A673 (cell line): ENCODE measurements around the gene E2F3. TPM values are rescaled to one million over a fixed set of nuclear protein-coding genes. Genes with fewer than 3 reads are reported as not detected.

Experiments used
- BruUV-seq: library from RNA; stranded (reverse); fragments of 400-500 nt; replicated peaks from 2 replicates; lab custom pipeline; 2021; lab: Mats Ljungman, UMichigan
- CTCF ChIA-PET: fragments of 300-600 bp; sonication (Branson Sonifier 250); formaldehyde crosslinking; loops from one replicate; lab custom pipeline; 2022; ENCODE audit warnings: antibody characterized with exemption; lab: Charles Lee
- POLR2A ChIA-PET: fragments of 300-600 bp; sonication (Branson Sonifier 250); formaldehyde crosslinking; loops from one replicate; lab custom pipeline; 2022; ENCODE audit warnings: antibody characterized with exemption; ENCODE audit not compliant: low non-redundant PET; lab: Charles Lee
- DNase-seq: peaks from one replicate; pipeline ENCODE4 v3.0.0-alpha.2; 2015; ENCODE audit warnings: low spot score
- H3K27ac ChIP-seq: fragments of 200-600 bp; sonication (generic); 2 replicates; pipeline ENCODE4 v1.5.1; 2016; ENCODE audit warnings: mixed run types, low read depth, mild to moderate bottlenecking, mixed read lengths, antibody characterized with exemption, low read length; ENCODE audit not compliant: poor library complexity, severe bottlenecking
- H3K27me3 ChIP-seq: fragments of 200-600 bp; sonication (generic); replicated peaks from 2 replicates; pipeline ENCODE4 v1.6.1; 2017; ENCODE audit warnings: mixed run types, low read depth, mild to moderate bottlenecking, mixed read lengths, antibody characterized with exemption, low read length; ENCODE audit not compliant: insufficient read depth, poor library complexity
- H3K36me3 ChIP-seq: fragments of 200-600 bp; sonication (generic); 2 replicates; pipeline ENCODE4 v1.6.1; 2016; ENCODE audit warnings: mixed run types, mild to moderate bottlenecking, mixed read lengths, antibody characterized with exemption, low read length; ENCODE audit not compliant: insufficient read depth, poor library complexity, severe bottlenecking
- H3K4me1 ChIP-seq: fragments of 200-600 bp; sonication (generic); 2 replicates; pipeline ENCODE4 v1.6.1; 2017; ENCODE audit warnings: mixed run types, mild to moderate bottlenecking, mixed read lengths, antibody characterized with exemption, low read length; ENCODE audit not compliant: insufficient read depth, poor library complexity, severe bottlenecking
- H3K4me3 ChIP-seq: fragments of 200-600 bp; sonication (generic); 2 replicates; pipeline ENCODE4 v1.5.1; 2016; ENCODE audit warnings: low read depth, mixed run types, mild to moderate bottlenecking, mixed read lengths, low read length; ENCODE audit not compliant: poor library complexity, severe bottlenecking
- H3K9me3 ChIP-seq: fragments of 200-600 bp; sonication (generic); 2 replicates; pipeline ENCODE4 v1.6.1; 2016; ENCODE audit warnings: mixed run types, low read depth, mild to moderate bottlenecking, mixed read lengths, antibody characterized with exemption, low read length; ENCODE audit not compliant: poor library complexity, severe bottlenecking
- EZH2 ChIP-seq: fragments of 200-600 bp; sonication (generic); IDR thresholded peaks from 2 replicates; pipeline ENCODE4 v1.6.1; 2017; ENCODE audit warnings: borderline replicate concordance, low read depth, mild to moderate bottlenecking, mixed read lengths, antibody characterized with exemption, low read length; ENCODE audit not compliant: poor library complexity, severe bottlenecking
- intact Hi-C: fragments of 100-400 bp; cut with micrococcal nuclease; formaldehyde crosslinking; loops from one replicate; pipeline ENCODE4 v1.10.0; 2022; ENCODE audit not compliant: unreplicated experiment
- total RNA-seq: library from RNA; stranded (reverse); gene quantifications from 2 replicates; pipeline ENCODE4 v1.2.3, GENCODE V29; 2021
- TF ChIP-seq, protein P1 (sequence below): fragments of 300-800, 200-600 bp; sonication (generic); conservative IDR thresholded peaks from 2 replicates; pipeline ENCODE4 v1.5.1; 2017; ENCODE audit warnings: low read depth, mild to moderate bottlenecking, antibody characterized with exemption, low read length, moderate library complexity, mixed read lengths

Gene E2F3
- total RNA-seq, 1 experiment from 2014 or later = 42.4 TPM

DNA sequence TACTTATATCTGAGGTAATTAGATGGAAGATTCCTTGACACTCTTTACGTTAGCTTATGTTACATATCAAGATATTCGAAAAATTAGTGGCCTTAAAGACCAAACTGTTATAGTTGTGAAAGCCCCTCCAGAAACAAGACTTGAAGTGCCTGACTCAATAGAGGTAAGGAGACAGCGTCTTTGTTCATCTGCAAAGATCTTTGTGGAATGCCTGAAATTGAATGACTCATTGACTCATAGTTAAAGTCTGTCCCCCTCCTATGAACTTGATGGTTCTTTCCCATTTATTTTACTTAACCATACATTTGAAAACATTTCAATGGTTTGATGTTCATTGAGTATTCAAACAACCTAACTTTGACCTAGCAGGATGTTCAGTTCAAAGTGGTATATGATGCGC is 85.0 kb downstream of the E2F3 start:
- Histone ChIP-seq H3K27me3 (no peaks in the 10 kb centered on the region), H3K27ac (no peak overlapping the region), H3K9me3 (no peaks in the 10 kb centered on the region), H3K36me3 (peaks cover 47% of the 10 kb centered on the region), H3K4me1 (peaks cover 19% of the 10 kb centered on the region), H3K4me3 (no peak overlapping the region)
- BruUV-seq = no TSS peak
- POLR2A ChIA-PET = no interaction called here
- TF ChIP-seq, protein P1, sequence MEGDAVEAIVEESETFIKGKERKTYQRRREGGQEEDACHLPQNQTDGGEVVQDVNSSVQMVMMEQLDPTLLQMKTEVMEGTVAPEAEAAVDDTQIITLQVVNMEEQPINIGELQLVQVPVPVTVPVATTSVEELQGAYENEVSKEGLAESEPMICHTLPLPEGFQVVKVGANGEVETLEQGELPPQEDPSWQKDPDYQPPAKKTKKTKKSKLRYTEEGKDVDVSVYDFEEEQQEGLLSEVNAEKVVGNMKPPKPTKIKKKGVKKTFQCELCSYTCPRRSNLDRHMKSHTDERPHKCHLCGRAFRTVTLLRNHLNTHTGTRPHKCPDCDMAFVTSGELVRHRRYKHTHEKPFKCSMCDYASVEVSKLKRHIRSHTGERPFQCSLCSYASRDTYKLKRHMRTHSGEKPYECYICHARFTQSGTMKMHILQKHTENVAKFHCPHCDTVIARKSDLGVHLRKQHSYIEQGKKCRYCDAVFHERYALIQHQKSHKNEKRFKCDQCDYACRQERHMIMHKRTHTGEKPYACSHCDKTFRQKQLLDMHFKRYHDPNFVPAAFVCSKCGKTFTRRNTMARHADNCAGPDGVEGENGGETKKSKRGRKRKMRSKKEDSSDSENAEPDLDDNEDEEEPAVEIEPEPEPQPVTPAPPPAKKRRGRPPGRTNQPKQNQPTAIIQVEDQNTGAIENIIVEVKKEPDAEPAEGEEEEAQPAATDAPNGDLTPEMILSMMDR = no peak
- TF ChIP-seq EZH2 = no peak
- CTCF ChIA-PET = no interaction called here
- intact Hi-C loops = no loop called here
- no peak for DNase-seq

- Histone ChIP-seq H3K4me3 (no peak overlapping the region), H3K9me3 (no peaks in the 10 kb centered on the region), H3K4me1 (peaks cover 18% of the 10 kb centered on the region), H3K36me3 (peaks cover 55% of the 10 kb centered on the region), H3K27me3 (no peaks in the 10 kb centered on the region), H3K27ac (no peak overlapping the region)
- TF ChIP-seq EZH2 = no peak
- TF ChIP-seq, protein P1 = no peak
- CTCF ChIA-PET = no interaction called here
- DNase-seq = no peak
- POLR2A ChIA-PET = interaction anchor here (0.6 kb wide), 1 partner anchor 18 kb away, joined by 3 read pairs; no protein-coding TSS in a partner anchor
- intact Hi-C loops = no loop called here
- no TSS peak for BruUV-seq
Measured at GRCh38 chr6:20487669-20488375, 86.1 kb downstream of the E2F3 start.

DNA sequence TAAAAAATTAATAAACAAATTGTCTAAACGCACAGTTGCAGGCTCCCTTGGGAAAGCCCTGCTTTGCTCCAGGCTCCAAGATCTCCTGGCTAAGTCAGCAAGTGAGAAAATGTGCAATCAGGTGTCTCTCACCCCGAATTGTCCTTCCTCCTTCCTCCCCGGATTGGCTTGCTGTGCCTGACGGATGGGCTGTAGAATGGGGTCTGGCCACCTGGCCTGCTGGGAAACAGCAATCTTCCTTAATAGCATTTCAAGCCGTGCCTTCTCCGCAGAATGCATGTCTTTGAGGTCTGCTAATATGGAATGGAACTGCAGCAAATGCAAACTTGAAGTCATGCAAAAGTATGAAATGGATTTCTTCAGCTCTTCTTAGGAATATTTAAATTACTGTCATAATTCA is 88.9 kb downstream of the E2F3 start:
- Histone ChIP-seq H3K27me3 (no peaks in the 10 kb centered on the region), H3K9me3 (no peaks in the 10 kb centered on the region), H3K4me3 (no peak overlapping the region), H3K4me1 (no peaks in the 10 kb centered on the region), H3K27ac (no peak overlapping the region), H3K36me3 (peaks cover 49% of the 10 kb centered on the region)
- CTCF ChIA-PET = no interaction called here
- no peak for DNase-seq
- intact Hi-C loops = no loop called here
- BruUV-seq = no TSS peak
- TF ChIP-seq, protein P1 = no peak
- TF ChIP-seq EZH2 = no peak
- POLR2A ChIA-PET = no interaction called here
